ENCODE measurements around the gene DYNC1I1.

GRCh38 chr7:95925236-95925635, 152.9 kb downstream of the DYNC1I1 start:
- TF ChIP-seq CTCF (IDR thresholded peaks at IDR 0.05) (no peak), SIN3A (IDR thresholded peaks at IDR 0.05; ENCODE audit: borderline replicate concordance, low read depth, low read length) (no peak), RAD21 (IDR thresholded peaks at IDR 0.05; ENCODE audit: low read length) (no peak), RFX5 (IDR thresholded peaks at IDR 0.05; ENCODE audit: low read length) (no peak), ZBTB33 (IDR thresholded peaks at IDR 0.05; ENCODE audit: borderline replicate concordance, low read depth) (no peak), POLR2AphosphoS5 (IDR thresholded peaks at IDR 0.05; ENCODE audit: low read depth, low read length) (no peak), GABPA (IDR thresholded peaks at IDR 0.05; ENCODE audit: low read depth) (no peak), REST (IDR thresholded peaks at IDR 0.05; ENCODE audit: low read depth, low read length) (no peak), EZH2phosphoT487 (IDR thresholded peaks at IDR 0.05; ENCODE audit: borderline replicate concordance, low read depth) (no peak), YY1 (IDR thresholded peaks at IDR 0.05; ENCODE audit: low read depth) (no peak), ELF1 (IDR thresholded peaks at IDR 0.05) (no peak)
